GM12878 (cell line): ENCODE results near the gene PDZD7. TPM values are rescaled to one million over a fixed set of nuclear protein-coding genes. Genes with fewer than 3 reads are reported as not detected.

Experiments used
- ATAC-seq: fragments of 200-7000 bp; cut with Tn5 transposase; 3 replicates; pipeline ENCODE4 v1.9.1; 2020; ENCODE audit warnings: mild to moderate bottlenecking, moderate library complexity
- BruUV-seq: library from RNA; stranded (reverse); fragments of 400-500 nt; replicated peaks from 2 replicates; lab custom pipeline; 2021; lab: Mats Ljungman, UMichigan
- CTCF ChIA-PET: fragments of 300-600 bp; sonication (Branson Sonifier 250); formaldehyde crosslinking; extraction: SDS; loops from one replicate; lab custom pipeline; 2021; ENCODE audit warnings: inconsistent platforms; lab: Yijun Ruan, JAX
- POLR2A ChIA-PET: fragments of 350-600 bp; formaldehyde crosslinking; extraction: SDS; loops from one replicate; lab custom pipeline; 2021; ENCODE audit warnings: inconsistent platforms; lab: Charles Lee
- RAD21 ChIA-PET: fragments of 300-600 bp; sonication (Branson Sonifier 250); formaldehyde crosslinking; loops from one replicate; lab custom pipeline; 2023; ENCODE audit warnings: antibody characterized with exemption; ENCODE audit not compliant: unreplicated experiment; lab: Charles Lee
- SMC1A ChIA-PET: fragments of 300-600 bp; sonication (Branson Sonifier 250); formaldehyde crosslinking; loops from one replicate; lab custom pipeline; 2023; ENCODE audit not compliant: unreplicated experiment, uncharacterized antibody; lab: Charles Lee
- DNase-seq: peaks from one replicate; pipeline ENCODE4 v3.0.0-alpha.2; 2011; ENCODE audit warnings: low read depth, low spot score
- FAIRE-seq: peaks from 3 replicates; lab custom pipeline; 2011; peaks lifted over from hg19 to GRCh38; lab: Jason Lieb, UNC
- H2AFZ ChIP-seq: 2 replicates; pipeline ENCODE4 v1.6.0; 2011; ENCODE audit warnings: low read depth, low read length, control low read depth; ENCODE audit not compliant: control insufficient read depth
- H3K27ac ChIP-seq: 2 replicates; pipeline ENCODE4 v1.5.1; 2011; ENCODE audit warnings: control low read depth; ENCODE audit not compliant: control insufficient read depth, insufficient read depth
- H3K27me3 ChIP-seq, 2 experiments: replicated peaks in 1 of 2; 2 replicates each; pipeline versions ENCODE4 v1.6.0 to v1.6.1; 2011; ENCODE audit warnings: low read length in 1 of 2; ENCODE audit not compliant: control insufficient read depth in 2 of 2, insufficient read depth in 2 of 2
- H3K36me3 ChIP-seq, 2 experiments: 2 replicates each; pipeline ENCODE4 v1.5.1; 2011; ENCODE audit warnings: low read length in 1 of 2; ENCODE audit not compliant: control insufficient read depth in 2 of 2, insufficient read depth in 2 of 2
- H3K4me1 ChIP-seq: 2 replicates; pipeline ENCODE4 v1.6.1; 2011; ENCODE audit warnings: mild to moderate bottlenecking, low read length, moderate library complexity, mixed read lengths; ENCODE audit not compliant: control insufficient read depth, insufficient read depth
- H3K4me2 ChIP-seq: 2 replicates; pipeline ENCODE4 v1.6.0; 2011; ENCODE audit warnings: control low read depth; ENCODE audit not compliant: control insufficient read depth, insufficient read depth
- H3K4me3 ChIP-seq: fragments of 200-600 bp; sonication (generic); 2 replicates; pipeline ENCODE4 v1.5.1; 2016
- H3K79me2 ChIP-seq: 2 replicates; pipeline ENCODE4 v1.6.0; 2011; ENCODE audit warnings: low read length; ENCODE audit not compliant: control insufficient read depth, insufficient read depth
- H3K9ac ChIP-seq: 2 replicates; pipeline ENCODE4 v1.8.0; 2011; ENCODE audit warnings: low read length, control low read depth, mixed read lengths; ENCODE audit not compliant: control insufficient read depth, insufficient read depth
- H3K9me3 ChIP-seq: replicated peaks from 3 replicates; pipeline ENCODE4 v1.5.1; 2011; ENCODE audit warnings: mild to moderate bottlenecking, low read length; ENCODE audit not compliant: control insufficient read depth, insufficient read depth
- H4K20me1 ChIP-seq: 2 replicates; pipeline ENCODE4 v1.6.0; 2011; ENCODE audit not compliant: control insufficient read depth, insufficient read depth
- ETV6 ChIP-seq, 2 experiments: fragments of 450-650 bp in 1 of 2; IDR thresholded peaks in 1 of 2; conservative IDR thresholded peaks in 1 of 2; 2 replicates each; pipeline ENCODE4 v1.6.1; 2014; ENCODE audit warnings: antibody characterized with exemption in 1 of 2, borderline replicate concordance in 1 of 2, low read depth in 1 of 2, mild to moderate bottlenecking in 1 of 2, moderate library complexity in 1 of 2
- HDGF ChIP-seq: fragments of 450-650 bp; IDR thresholded peaks from 2 replicates; pipeline ENCODE4 v1.6.1; 2016; ENCODE audit warnings: antibody characterized with exemption
- NFXL1 ChIP-seq: fragments of 450-650 bp; IDR thresholded peaks from 2 replicates; pipeline ENCODE4 v1.6.1; 2017; ENCODE audit warnings: antibody characterized with exemption, mild to moderate bottlenecking, borderline replicate concordance
- NR2C2 ChIP-seq: IDR thresholded peaks from 2 replicates; pipeline ENCODE4 v1.6.1; 2011; ENCODE audit warnings: borderline replicate concordance, low read depth; ENCODE audit not compliant: control insufficient read depth, insufficient read length
- POLR2A ChIP-seq: IDR thresholded peaks from 2 replicates; pipeline ENCODE4 v1.6.1; 2011; ENCODE audit warnings: low read depth, mild to moderate bottlenecking, low read length
- SMC3 ChIP-seq: IDR thresholded peaks from 2 replicates; pipeline ENCODE4 v1.6.1; 2011; ENCODE audit warnings: low read length, improper control_type of control experiment, borderline replicate concordance
- SUZ12 ChIP-seq: fragments of 200-600 bp; sonication (generic); IDR thresholded peaks from one replicate; pipeline ENCODE4 v1.6.1; 2018; ENCODE audit warnings: antibody characterized with exemption, mild to moderate bottlenecking; ENCODE audit not compliant: unreplicated experiment
- WGBS: methylation state at CpG from one replicate; pipeline ENCODE4 v1.1.6; 2016; ENCODE audit warnings: low lambda C conversion rate; ENCODE audit not compliant: insufficient replicate concordance, insufficient coverage; ENCODE audit errors: missing lambda C conversion rate; 5-methylcytosine and 5-hydroxymethylcytosine counted together
- in situ Hi-C: fragments of 300-500 bp; cut with MboI; formaldehyde crosslinking; loops from 9 replicates; pipeline ENCODE4 v1.14.3; 2018; ENCODE audit warnings: mixed read lengths
- intact Hi-C: fragments of 100-400 bp; cut with micrococcal nuclease; formaldehyde crosslinking; loops from one replicate; pipeline ENCODE4 v1.14.2; 2022; ENCODE audit not compliant: unreplicated experiment
- polyA plus RNA-seq, 11 experiments: library from polyadenylated mRNA; depleted of rRNA in 4 of 11; unstranded in 6 of 11; stranded (reverse) in 5 of 11; fragments of >200 nt; fragmentation: Nextera tagmentation in 4 of 11; fragmentation: Illumina TruSeq in 1 of 11; extraction: Ambion mirVana in 4 of 11; extraction: Trizol in 1 of 11; gene quantifications; 1 replicate in 1 of 11; 2 replicates in 10 of 11; pipeline versions ENCODE4 v1.2.1 to v1.2.3, GENCODE V29; 2011 to 2016; ENCODE audit warnings: inconsistent platforms in 2 of 11, missing spikeins in 2 of 11, low read depth in 1 of 11
- total RNA-seq, 4 experiments: library from RNA; depleted of rRNA in 3 of 4; stranded (reverse); fragments of >200 nt in 3 of 4; fragmentation: Illumina TruSeq in 1 of 4; extraction: Trizol in 1 of 4; gene quantifications; 2 replicates each; pipeline versions ENCODE4 v1.2.1 to v1.2.3, GENCODE V29; 2013 to 2021

The PDZD7 gene
- total and polyA plus RNA-seq, 10 of the 15 experiments (the other 5 are each of a cell fraction or from before 2014, with no cell fraction given): 0.01 to 0.20 (median 0.03) TPM; not detected in 7

- TF ChIP-seq SMC3 (no peak), HDGF (no peak), NFXL1 (no peak), ETV6 (conservative IDR thresholded peaks at IDR 0.05 in 1 of 2, IDR thresholded peaks at IDR 0.05 in 1 of 2; ENCODE audit: borderline replicate concordance in 1 of 2, low read depth in 1 of 2) (no peak), SUZ12 (no peak)
- TF ChIP-seq, all 136 proteins: peak for 0
- no peak overlapping the region for H3K4me2 ChIP-seq
- in situ Hi-C loops: no loop called here
- RAD21 ChIA-PET: no interaction called here
- ATAC-seq (no peak), DNase-seq (no peak), FAIRE-seq (no peak)
- intact Hi-C loops: no loop called here
- SMC1A ChIA-PET: no interaction called here
- no TSS peak for BruUV-seq
- H3K36me3 ChIP-seq: peaks cover 0 to 3% of the 10 kb centered on the region in 2 experiments; a peak in 2 of 4 replicates
- CTCF ChIA-PET: no interaction called here
- no peaks in the 10 kb centered on the region for H3K4me1 ChIP-seq
- no peak overlapping the region for H3K9ac ChIP-seq
- H3K79me2 ChIP-seq: no peaks in the 10 kb centered on the region
- WGBS: 97% methylated on average over 16 of the region's 16 CpGs
- POLR2A ChIA-PET: interaction anchor here (0.5 kb wide), 1 partner anchor 536 kb away, joined by 3 read pairs; no protein-coding TSS in a partner anchor
- no peaks in the 10 kb centered on the region for H3K9me3 ChIP-seq
- no peak overlapping the region for H2AFZ ChIP-seq
- no peaks in the 10 kb centered on the region for H3K27me3 ChIP-seq
- no peak overlapping the region for H3K27ac ChIP-seq
- no peak overlapping the region for H3K4me3 ChIP-seq
- H4K20me1 ChIP-seq: no peaks in the 10 kb centered on the region
Measured at GRCh38 chr10:100979791-100980272, 51.1 kb downstream of the PDZD7 start.

DNA sequence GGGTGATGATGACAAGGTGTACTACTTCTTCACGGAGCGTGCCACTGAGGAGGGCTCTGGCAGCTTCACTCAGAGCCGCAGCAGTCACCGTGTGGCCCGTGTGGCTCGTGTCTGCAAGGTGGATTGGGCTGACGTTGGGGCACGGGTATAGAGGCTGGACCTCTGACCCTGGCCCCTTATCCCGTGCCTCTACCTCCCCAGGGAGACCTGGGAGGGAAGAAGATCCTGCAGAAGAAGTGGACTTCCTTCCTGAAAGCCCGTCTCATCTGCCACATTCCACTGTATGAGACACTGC, 52.1 kb downstream of the PDZD7 start:
- in situ Hi-C loops (no loop called here), intact Hi-C loops (no loop called here)
- ChIA-PET POLR2A (no interaction called here), CTCF (no interaction called here), RAD21 (no interaction called here), SMC1A (no interaction called here)
- WGBS: 75% methylated on average over 10 of the region's 10 CpGs
- Histone ChIP-seq H3K9me3 (no peaks in the 10 kb centered on the region), H3K4me3 (no peak overlapping the region), H3K27me3 (no peaks in the 10 kb centered on the region), H2AFZ (no peak overlapping the region), H3K4me2 (no peak overlapping the region), H3K79me2 (no peaks in the 10 kb centered on the region), H3K4me1 (no peaks in the 10 kb centered on the region), H3K9ac (no peak overlapping the region), H3K36me3 (peaks cover 0 to 3% of the 10 kb centered on the region in 2 experiments; a peak in 2 of 4 replicates), H3K27ac (no peak overlapping the region), H4K20me1 (no peaks in the 10 kb centered on the region)
- ATAC-seq (no peak), FAIRE-seq (no peak), DNase-seq (no peak)
- BruUV-seq: no TSS peak
- TF ChIP-seq NR2C2 (no peak), POLR2A (peak; percentile 22; the same call in 1 of the 2 replicates)
